GM21825 (cell line): Measurements from ENCODE around the gene SETD1A.

Experiments
- ATAC-seq: cut with Tn5 transposase; IDR thresholded peaks from one replicate; pipeline ENCODE4 v1.9.1; 2021; ENCODE audit warnings: mild to moderate bottlenecking, moderate library complexity; ENCODE audit not compliant: unreplicated experiment

SETD1A gene

DNA sequence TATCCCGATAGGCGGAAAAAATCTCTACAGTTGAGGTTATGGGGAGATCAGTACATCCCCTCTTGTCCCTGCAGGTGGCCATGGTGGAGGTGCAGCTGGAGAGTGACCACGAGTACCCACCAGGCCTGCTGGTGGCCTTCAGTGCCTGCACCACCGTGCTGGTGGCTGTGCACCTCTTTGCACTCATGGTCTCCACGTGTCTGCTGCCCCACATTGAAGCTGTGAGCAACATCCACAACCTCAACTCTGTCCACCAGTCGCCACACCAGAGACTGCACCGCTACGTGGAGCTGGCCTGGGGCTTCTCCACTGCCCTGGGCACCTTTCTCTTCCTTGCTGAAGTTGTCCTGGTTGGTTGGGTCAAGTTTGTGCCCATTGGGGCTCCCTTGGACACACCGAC, 4.4 kb upstream of the SETD1A start:
- ATAC-seq, result no peak

- ATAC-seq, result no peak
Measured at GRCh38 chr16:30953511-30954124, 3.9 kb upstream of the SETD1A start.

DNA sequence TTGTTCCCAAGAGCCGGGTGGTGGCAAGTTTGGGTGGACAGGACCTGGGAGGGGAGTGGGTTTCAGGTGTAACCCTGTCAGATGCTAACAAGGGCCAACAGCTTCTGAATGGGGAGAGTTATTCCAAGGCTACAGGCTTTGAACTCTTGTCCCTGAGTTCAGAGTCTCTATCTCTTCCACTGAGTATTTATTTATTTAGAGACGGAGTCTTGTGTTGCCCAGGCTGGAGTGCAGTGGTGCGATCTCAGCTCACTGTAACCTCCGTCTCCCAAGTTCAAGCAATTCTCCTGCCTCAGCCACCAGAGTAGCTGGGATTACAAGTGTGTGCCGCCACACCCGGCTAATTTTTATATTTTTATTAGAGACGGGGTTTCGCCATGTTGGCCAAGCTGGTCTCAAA, 2.6 kb upstream of the SETD1A start:
- no peak for ATAC-seq

- peak; percentile 42 for ATAC-seq
Measured at GRCh38 chr16:30956601-30957455, 726 bp upstream of the SETD1A start.

- ATAC-seq, result peak; percentile 16
Measured at GRCh38 chr16:30958175-30959079, 873 bp downstream of the SETD1A start.

- no peak for ATAC-seq
Measured at GRCh38 chr16:30961384-30961783, 3.8 kb downstream of the SETD1A start.

DNA sequence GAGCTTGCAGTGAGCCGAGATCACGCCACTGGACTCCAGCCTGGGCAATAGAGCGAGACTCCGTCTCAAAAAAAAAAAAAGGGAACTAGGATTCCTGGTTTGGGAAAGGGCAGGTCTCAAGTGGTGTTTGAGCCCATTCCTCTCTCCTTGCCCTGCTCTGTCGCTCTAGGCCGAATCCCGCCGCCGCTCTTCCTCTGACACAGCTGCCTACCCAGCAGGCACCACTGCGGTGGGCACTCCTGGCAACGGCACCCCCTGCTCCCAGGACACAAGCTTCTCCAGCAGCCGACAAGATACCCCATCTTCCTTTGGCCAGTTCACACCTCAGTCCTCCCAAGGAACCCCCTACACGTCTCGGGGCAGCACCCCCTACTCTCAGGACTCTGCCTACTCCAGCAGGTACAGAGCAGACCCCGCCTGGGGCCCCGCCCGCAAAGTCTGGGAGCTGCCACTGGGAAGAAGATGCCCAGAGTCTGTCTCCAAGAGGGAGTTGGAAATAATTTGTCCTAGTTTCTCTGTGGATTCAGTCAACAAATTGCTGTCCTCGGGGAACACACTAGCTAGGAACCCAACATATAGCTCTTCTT, 6.5 kb downstream of the SETD1A start:
- ATAC-seq, result no peak

- ATAC-seq, result no peak
Measured at GRCh38 chr16:30964574-30965226, 7.1 kb downstream of the SETD1A start.

GRCh38 chr16:30965436-30965835, 7.9 kb downstream of the SETD1A start:
- ATAC-seq, result no peak

DNA sequence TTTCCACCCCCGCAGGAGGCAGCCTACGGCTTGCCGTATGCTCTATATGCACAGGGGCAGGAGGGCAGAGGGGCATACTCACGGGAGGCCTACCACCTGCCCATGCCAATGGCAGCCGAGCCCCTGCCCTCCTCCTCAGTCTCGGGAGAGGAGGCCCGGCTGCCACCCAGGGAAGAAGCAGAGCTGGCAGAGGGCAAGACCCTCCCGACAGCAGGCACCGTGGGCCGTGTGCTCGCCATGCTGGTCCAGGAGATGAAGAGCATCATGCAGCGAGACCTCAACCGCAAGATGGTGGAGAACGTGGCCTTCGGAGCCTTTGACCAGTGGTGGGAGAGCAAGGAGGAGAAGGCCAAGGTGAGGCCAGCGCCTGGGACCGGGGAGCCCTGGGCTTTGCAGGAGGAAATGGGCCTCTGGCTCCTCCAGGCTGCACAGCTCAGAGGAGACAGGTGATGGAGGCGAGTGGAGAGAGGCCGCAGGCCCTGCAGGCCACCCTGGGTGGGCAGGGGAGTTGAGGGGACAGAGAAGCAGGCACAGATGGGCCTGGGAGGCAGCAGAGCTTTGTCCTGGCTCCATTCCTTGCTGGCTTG, 8.6 kb downstream of the SETD1A start:
- ATAC-seq, result no peak

- no peak for ATAC-seq
Measured at GRCh38 chr16:30967795-30968194, 10.2 kb downstream of the SETD1A start.

- no peak for ATAC-seq
Measured at GRCh38 chr16:30969246-30969842, 11.8 kb downstream of the SETD1A start.

GRCh38 chr16:30971298-30971697, 13.7 kb downstream of the SETD1A start:
- ATAC-seq, result no peak

DNA sequence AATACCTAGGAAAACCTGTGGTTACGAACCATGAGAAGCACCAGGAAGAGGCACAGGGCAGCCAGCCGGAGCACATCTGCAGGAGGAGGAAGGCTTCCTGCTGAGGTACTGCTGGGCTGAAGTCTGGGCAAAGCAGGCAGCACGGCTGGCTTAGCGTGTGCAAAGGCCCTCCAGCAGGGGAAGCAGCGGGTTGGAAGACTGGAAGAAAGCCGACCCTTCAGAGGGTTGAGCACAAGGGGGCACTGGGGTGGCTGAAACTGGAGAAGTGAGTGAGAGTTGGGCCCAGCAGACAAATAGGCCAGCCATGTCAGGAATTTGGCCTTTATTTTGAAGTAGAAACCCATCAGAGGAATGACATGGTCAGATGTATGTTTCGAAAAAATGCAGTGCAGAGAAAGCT, 15.3 kb downstream of the SETD1A start:
- ATAC-seq, result no peak

GRCh38 chr16:30974348-30974747, 16.8 kb downstream of the SETD1A start:
- no peak for ATAC-seq

GRCh38 chr16:30976486-30976885, 18.9 kb downstream of the SETD1A start:
- no peak for ATAC-seq

DNA sequence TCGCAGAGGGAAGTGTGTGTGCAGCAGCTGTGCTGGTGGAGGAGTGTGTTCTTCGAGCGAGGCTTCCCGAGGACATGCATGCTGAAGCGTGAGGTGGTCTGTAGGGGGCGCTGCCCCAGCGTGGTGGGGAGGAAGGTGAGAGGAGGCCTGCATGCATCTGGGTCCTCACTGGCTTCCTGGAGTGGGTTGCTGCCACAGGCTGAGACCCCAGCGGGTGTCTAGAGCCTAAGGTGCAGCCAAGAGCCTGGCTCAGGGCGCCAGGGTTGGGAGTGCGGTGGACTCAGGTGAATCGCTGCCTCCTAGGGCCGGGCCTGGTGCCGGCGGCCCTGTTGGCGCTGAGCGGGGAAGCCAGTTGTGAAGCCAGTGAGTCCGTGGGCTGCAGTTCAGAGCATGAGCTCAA, 19.9 kb downstream of the SETD1A start:
- ATAC-seq, result no peak

GRCh38 chr16:30979170-30980022, 21.8 kb downstream of the SETD1A start:
- ATAC-seq, result no peak

DNA sequence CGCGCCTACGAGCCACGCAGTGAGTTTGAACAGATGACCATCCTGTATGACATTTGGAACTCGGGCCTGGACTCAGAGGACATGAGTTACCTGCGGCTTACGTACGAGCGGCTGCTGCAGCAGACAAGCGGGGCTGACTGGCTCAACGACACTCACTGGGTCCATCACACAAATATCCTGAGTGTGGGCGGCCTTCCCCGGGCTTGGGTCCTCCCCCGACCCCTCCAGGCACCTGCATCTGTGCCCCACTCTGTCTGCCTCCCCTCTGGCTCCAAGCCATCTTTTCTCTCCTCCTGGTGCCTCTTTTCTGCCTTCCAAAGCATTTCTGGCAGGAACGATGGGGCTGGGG, 22.4 kb downstream of the SETD1A start:
- ATAC-seq, result no peak
